ENCODE results near the gene DGKA. TPM values are rescaled to one million over a fixed set of nuclear protein-coding genes. Genes with fewer than 3 reads are reported as not detected.
"Not testable (repeated sequence)": the region's sequence is repeated elsewhere in the genome, so short reads cannot be mapped to it uniquely, and the experiment has no call there.

The DGKA gene
- total and polyA plus RNA-seq, 2 donors, result 326 to 381 TPM

GRCh38 chr12:55908726-55909512 is 22.0 kb upstream of the DGKA start:
- Histone ChIP-seq H3K4me3 (ENCODE audit: low read length in 2 of 2) (no peak overlapping the region), H3K27ac (ENCODE audit: low read depth in 1 of 2, low read length in 1 of 2) (no peak overlapping the region), H3K36me3 (ENCODE audit: control insufficient read depth in 2 of 2, insufficient read depth in 2 of 2, low read length in 1 of 2) (peaks cover 0 to 16% of the 10 kb centered on the region in 2 donors), H3K4me1 (ENCODE audit: control insufficient read depth in 2 of 2, insufficient read depth in 2 of 2, low read length in 2 of 2) (no peaks in the 10 kb centered on the region), H3K9me3 (ENCODE audit: control insufficient read depth in 2 of 2, insufficient read depth in 1 of 2, low read length in 1 of 2) (no peaks in the 10 kb centered on the region), H3K27me3 (ENCODE audit: control insufficient read depth in 2 of 2, insufficient read depth in 1 of 2, low read length in 1 of 2) (no peaks in the 10 kb centered on the region)
- DNase-seq (ENCODE audit: low read depth in 6 of 9, low spot score in 9 of 9), result no peak
- 97% methylated on average over 8 of the region's 8 CpGs for WGBS

DNA sequence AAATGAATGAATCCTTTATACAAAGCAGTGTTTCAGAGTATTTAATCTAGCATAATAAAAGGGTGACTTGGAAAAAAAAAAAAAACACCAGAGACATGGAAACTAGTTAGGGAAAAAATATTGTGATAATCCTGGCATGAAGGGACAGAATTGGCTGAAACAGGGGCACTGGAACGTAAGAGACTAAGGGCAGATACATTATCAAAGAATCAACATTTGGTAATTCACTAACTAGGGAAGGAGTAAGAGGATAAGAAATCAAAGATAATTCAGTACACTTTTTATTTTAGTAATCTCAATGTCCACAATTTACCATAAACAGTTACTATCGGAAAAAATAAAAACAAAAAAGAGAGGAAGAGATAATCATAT is 21.5 kb upstream of the DGKA start:
- Histone ChIP-seq H3K9me3 (ENCODE audit: control insufficient read depth in 2 of 2, insufficient read depth in 1 of 2, low read length in 1 of 2) (no peaks in the 10 kb centered on the region), H3K27ac (ENCODE audit: low read depth in 1 of 2, low read length in 1 of 2) (no peak overlapping the region), H3K4me1 (ENCODE audit: control insufficient read depth in 2 of 2, insufficient read depth in 2 of 2, low read length in 2 of 2) (no peaks in the 10 kb centered on the region), H3K27me3 (ENCODE audit: control insufficient read depth in 2 of 2, insufficient read depth in 1 of 2, low read length in 1 of 2) (no peaks in the 10 kb centered on the region), H3K36me3 (ENCODE audit: control insufficient read depth in 2 of 2, insufficient read depth in 2 of 2, low read length in 1 of 2) (peaks cover 0 to 22% of the 10 kb centered on the region in 2 donors), H3K4me3 (ENCODE audit: low read length in 2 of 2) (no peak overlapping the region)
- DNase-seq (ENCODE audit: low read depth in 6 of 9, low spot score in 9 of 9), result no peak
- WGBS, result 97% methylated on average over 2 of the region's 2 CpGs

GRCh38 chr12:55912908-55913307 is 18.1 kb upstream of the DGKA start:
- 94% methylated on average over 4 of the region's 4 CpGs for WGBS
- Histone ChIP-seq H3K27me3 (ENCODE audit: control insufficient read depth in 2 of 2, insufficient read depth in 1 of 2, low read length in 1 of 2) (no peaks in the 10 kb centered on the region), H3K4me3 (ENCODE audit: low read length in 2 of 2) (no peak overlapping the region), H3K4me1 (ENCODE audit: control insufficient read depth in 2 of 2, insufficient read depth in 2 of 2, low read length in 2 of 2) (no peaks in the 10 kb centered on the region), H3K36me3 (ENCODE audit: control insufficient read depth in 2 of 2, insufficient read depth in 2 of 2, low read length in 1 of 2) (peaks cover 4 to 22% of the 10 kb centered on the region in 2 donors), H3K27ac (ENCODE audit: low read depth in 1 of 2, low read length in 1 of 2) (no peak overlapping the region), H3K9me3 (ENCODE audit: control insufficient read depth in 2 of 2, insufficient read depth in 1 of 2, low read length in 1 of 2) (no peaks in the 10 kb centered on the region)
- DNase-seq (ENCODE audit: low read depth in 6 of 9, low spot score in 9 of 9), result no peak

GRCh38 chr12:55915482-55915859 is 15.5 kb upstream of the DGKA start:
- WGBS, result 94% methylated on average over 3 of the region's 3 CpGs
- Histone ChIP-seq H3K4me3 (ENCODE audit: low read length in 2 of 2) (no peak overlapping the region), H3K36me3 (ENCODE audit: control insufficient read depth in 2 of 2, insufficient read depth in 2 of 2, low read length in 1 of 2) (peaks cover 4 to 22% of the 10 kb centered on the region in 2 donors), H3K9me3 (ENCODE audit: control insufficient read depth in 2 of 2, insufficient read depth in 1 of 2, low read length in 1 of 2) (no peaks in the 10 kb centered on the region), H3K4me1 (ENCODE audit: control insufficient read depth in 2 of 2, insufficient read depth in 2 of 2, low read length in 2 of 2) (no peaks in the 10 kb centered on the region), H3K27me3 (ENCODE audit: control insufficient read depth in 2 of 2, insufficient read depth in 1 of 2, low read length in 1 of 2) (no peaks in the 10 kb centered on the region), H3K27ac (ENCODE audit: low read depth in 1 of 2, low read length in 1 of 2) (no peak overlapping the region)
- DNase-seq (ENCODE audit: low read depth in 6 of 9, low spot score in 9 of 9), result no peak

GRCh38 chr12:55919032-55919431 is 11.9 kb upstream of the DGKA start:
- peaks cover 8 to 21% of the 10 kb centered on the region in 2 donors for H3K36me3 ChIP-seq (ENCODE audit: control insufficient read depth in 2 of 2, insufficient read depth in 2 of 2, low read length in 1 of 2)
- H3K27me3 ChIP-seq (ENCODE audit: control insufficient read depth in 2 of 2, insufficient read depth in 1 of 2, low read length in 1 of 2); H3K4me1 ChIP-seq (ENCODE audit: control insufficient read depth in 2 of 2, insufficient read depth in 2 of 2, low read length in 2 of 2); H3K27ac ChIP-seq (ENCODE audit: low read depth in 1 of 2, low read length in 1 of 2); H3K9me3 ChIP-seq (ENCODE audit: control insufficient read depth in 2 of 2, insufficient read depth in 1 of 2, low read length in 1 of 2); DNase-seq (ENCODE audit: low read depth in 6 of 9, low spot score in 9 of 9); H3K4me3 ChIP-seq (ENCODE audit: low read length in 2 of 2): not testable (repeated sequence)
- 96% methylated on average over 3 of the region's 3 CpGs for WGBS

DNA sequence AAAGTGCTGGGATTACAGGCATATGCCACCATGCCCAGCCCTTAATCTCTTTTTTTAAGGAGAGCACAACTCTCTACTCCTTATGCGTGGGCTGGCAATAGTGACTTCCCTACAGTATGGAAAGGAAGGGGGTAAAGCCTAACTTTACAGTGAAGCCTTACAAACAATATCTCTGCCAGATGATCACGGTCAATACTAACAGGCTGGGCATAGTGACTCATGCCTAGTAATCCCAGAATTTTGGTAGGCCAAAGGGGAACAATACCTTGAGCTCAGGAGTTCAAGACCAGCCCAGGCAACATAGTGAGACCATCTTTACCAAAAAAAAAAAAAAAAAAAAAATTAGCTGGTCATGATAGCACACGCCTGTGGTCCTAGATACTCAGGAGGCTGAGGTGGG is 8.8 kb upstream of the DGKA start:
- 97% methylated on average over 3 of the region's 3 CpGs for whole genome bisulfite sequencing
- H3K4me3 ChIP-seq (ENCODE audit: low read length in 2 of 2), result no peak overlapping the region
- H3K9me3 ChIP-seq (ENCODE audit: control insufficient read depth in 2 of 2, insufficient read depth in 1 of 2, low read length in 1 of 2), result no peaks in the 10 kb centered on the region
- no peak overlapping the region for H3K27ac ChIP-seq (ENCODE audit: low read depth in 1 of 2, low read length in 1 of 2)
- no peaks in the 10 kb centered on the region for H3K27me3 ChIP-seq (ENCODE audit: control insufficient read depth in 2 of 2, insufficient read depth in 1 of 2, low read length in 1 of 2)
- peaks cover 6 to 15% of the 10 kb centered on the region in 2 donors for H3K4me1 ChIP-seq (ENCODE audit: control insufficient read depth in 2 of 2, insufficient read depth in 2 of 2, low read length in 2 of 2)
- no peak for DNase-seq (ENCODE audit: low read depth in 6 of 9, low spot score in 9 of 9)
- peaks cover 4 to 20% of the 10 kb centered on the region in 2 donors for H3K36me3 ChIP-seq (ENCODE audit: control insufficient read depth in 2 of 2, insufficient read depth in 2 of 2, low read length in 1 of 2)

DNA sequence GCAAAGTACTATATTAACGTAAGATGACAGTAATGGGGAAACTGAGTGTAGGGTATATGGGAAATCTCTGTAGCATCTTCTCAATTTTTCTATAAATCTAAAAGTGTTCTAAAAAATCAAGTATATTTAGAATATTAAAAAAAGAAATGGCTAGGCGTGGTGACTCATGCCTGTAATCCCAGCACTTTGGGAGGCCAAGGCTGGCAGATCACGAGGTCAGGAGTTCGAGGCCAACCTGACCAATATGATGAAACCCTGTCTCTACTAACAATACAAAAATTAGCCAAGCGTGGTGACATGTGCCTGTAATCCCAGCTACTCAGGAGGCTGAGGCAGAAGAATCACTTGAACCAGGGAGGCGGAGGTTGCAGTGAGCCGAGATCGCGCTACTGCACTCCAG is 7.3 kb upstream of the DGKA start:
- not testable (repeated sequence) for H3K4me3 ChIP-seq (ENCODE audit: low read length in 2 of 2); DNase-seq (ENCODE audit: low read depth in 6 of 9, low spot score in 9 of 9); H3K27ac ChIP-seq (ENCODE audit: low read depth in 1 of 2, low read length in 1 of 2); H3K27me3 ChIP-seq (ENCODE audit: control insufficient read depth in 2 of 2, insufficient read depth in 1 of 2, low read length in 1 of 2); H3K9me3 ChIP-seq (ENCODE audit: control insufficient read depth in 2 of 2, insufficient read depth in 1 of 2, low read length in 1 of 2)
- peaks cover 6 to 23% of the 10 kb centered on the region in 2 donors for H3K4me1 ChIP-seq (ENCODE audit: control insufficient read depth in 2 of 2, insufficient read depth in 2 of 2, low read length in 2 of 2)
- H3K36me3 ChIP-seq (ENCODE audit: control insufficient read depth in 2 of 2, insufficient read depth in 2 of 2, low read length in 1 of 2), result peaks cover 4 to 22% of the 10 kb centered on the region in 2 donors
- 98% methylated on average over 9 of the region's 9 CpGs for WGBS

GRCh38 chr12:55925371-55925770 is 5.6 kb upstream of the DGKA start:
- Histone ChIP-seq H3K4me1 (ENCODE audit: control insufficient read depth in 2 of 2, insufficient read depth in 2 of 2, low read length in 2 of 2) (peaks cover 6 to 33% of the 10 kb centered on the region in 2 donors), H3K36me3 (ENCODE audit: control insufficient read depth in 2 of 2, insufficient read depth in 2 of 2, low read length in 1 of 2) (peaks cover 4 to 22% of the 10 kb centered on the region in 2 donors), H3K27ac (ENCODE audit: low read depth in 1 of 2, low read length in 1 of 2) (peak overlapping the region in 1 of 2 donors; percentile 99), H3K9me3 (ENCODE audit: control insufficient read depth in 2 of 2, insufficient read depth in 1 of 2, low read length in 1 of 2) (no peaks in the 10 kb centered on the region), H3K27me3 (ENCODE audit: control insufficient read depth in 2 of 2, insufficient read depth in 1 of 2, low read length in 1 of 2) (no peaks in the 10 kb centered on the region), H3K4me3 (ENCODE audit: low read length in 2 of 2) (peak overlapping the region in 1 of 2 donors; percentile 92)
- DNase-seq (ENCODE audit: low read depth in 6 of 9, low spot score in 9 of 9), result no peak
- WGBS, result 97% methylated on average over 4 of the region's 4 CpGs

DNA sequence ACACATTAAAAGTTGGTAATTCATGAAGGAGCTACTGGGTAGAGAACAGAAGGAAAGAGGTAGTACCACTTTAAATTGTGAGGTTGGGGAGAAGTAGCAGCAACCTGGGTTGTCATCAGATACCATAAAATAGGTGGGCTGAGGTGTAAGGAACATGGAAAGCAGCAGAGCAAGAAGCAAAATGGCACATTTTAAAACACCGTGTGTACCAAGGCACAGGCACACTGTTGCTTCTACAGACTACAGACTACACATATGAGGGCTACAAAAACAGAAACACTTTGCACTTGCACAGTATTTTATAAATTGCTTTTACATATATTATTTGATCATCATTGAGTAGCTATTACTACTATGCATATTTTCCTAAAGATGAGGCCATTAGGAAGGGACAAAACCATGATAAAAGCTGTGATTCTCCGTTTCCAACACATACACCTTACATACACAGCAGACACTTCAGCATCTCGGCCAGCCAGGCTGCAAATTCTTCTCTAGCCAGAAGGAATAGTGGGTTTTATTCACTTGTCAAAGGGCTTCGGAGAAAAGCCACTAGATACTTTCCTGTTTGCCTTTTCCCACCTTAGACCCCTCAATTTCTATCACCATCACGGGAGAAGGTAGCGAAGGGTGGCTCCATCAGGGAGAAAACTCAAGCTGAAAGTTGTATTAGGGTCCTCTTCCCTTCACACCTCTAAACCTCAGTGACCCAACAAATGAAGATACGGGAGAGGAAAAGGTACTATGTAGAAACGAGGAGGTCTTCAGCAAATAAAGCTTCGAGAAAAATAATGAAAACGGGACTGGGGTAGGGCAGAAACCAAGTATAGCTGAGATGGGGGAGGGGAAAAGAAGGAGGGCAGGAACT is 4.9 kb upstream of the DGKA start:
- H3K36me3 ChIP-seq (ENCODE audit: control insufficient read depth in 2 of 2, insufficient read depth in 2 of 2, low read length in 1 of 2), result peaks cover 4 to 22% of the 10 kb centered on the region in 2 donors
- H3K4me1 ChIP-seq (ENCODE audit: control insufficient read depth in 2 of 2, insufficient read depth in 2 of 2, low read length in 2 of 2), result peaks cover 6 to 38% of the 10 kb centered on the region in 2 donors
- no peaks in the 10 kb centered on the region for H3K27me3 ChIP-seq (ENCODE audit: control insufficient read depth in 2 of 2, insufficient read depth in 1 of 2, low read length in 1 of 2)
- H3K27ac ChIP-seq (ENCODE audit: low read depth in 1 of 2, low read length in 1 of 2), result peak overlapping the region; percentile 99 to 100
- no peaks in the 10 kb centered on the region for H3K9me3 ChIP-seq (ENCODE audit: control insufficient read depth in 2 of 2, insufficient read depth in 1 of 2, low read length in 1 of 2)
- DNase-seq (ENCODE audit: low read depth in 6 of 9, low spot score in 9 of 9), result peak in 3 of 9 donors; percentile 26 to 51 (median 26)
- H3K4me3 ChIP-seq (ENCODE audit: low read length in 2 of 2), result peak overlapping the region; percentile 70 to 92
- WGBS, result 21% methylated on average over 10 of the region's 10 CpGs
